Calu3 (cell line): ENCODE measurements around the gene SCARB2. TPM values are rescaled to one million over a fixed set of nuclear protein-coding genes. Genes with fewer than 3 reads are reported as not detected.

Experiments
- BruUV-seq: library from RNA; stranded (reverse); fragments of 400-500 nt; replicated peaks from 2 replicates; lab custom pipeline; 2021; lab: Mats Ljungman, UMichigan
- CTCF ChIA-PET: fragments of 300-600 bp; sonication (Branson Sonifier 250); formaldehyde crosslinking; loops from one replicate; lab custom pipeline; 2022; ENCODE audit warnings: antibody characterized with exemption; lab: Charles Lee
- DNase-seq: peaks from one replicate; pipeline ENCODE4 v3.0.0; 2022
- H3K27ac Mint-ChIP-seq: one replicate; pipeline ENCODE4 v1.8.0; 2022; ENCODE audit warnings: mixed read lengths; ENCODE audit not compliant: unreplicated experiment
- H3K27me3 Mint-ChIP-seq: one replicate; pipeline ENCODE4 v1.8.0; 2022; ENCODE audit warnings: mixed read lengths; ENCODE audit not compliant: unreplicated experiment
- H3K36me3 Mint-ChIP-seq: one replicate; pipeline ENCODE4 v1.8.0; 2022; ENCODE audit warnings: mild to moderate bottlenecking, moderate library complexity, mixed read lengths; ENCODE audit not compliant: insufficient read depth, unreplicated experiment
- H3K4me1 Mint-ChIP-seq: one replicate; pipeline ENCODE4 v1.8.0; 2022; ENCODE audit warnings: mild to moderate bottlenecking, low read depth, mixed read lengths; ENCODE audit not compliant: unreplicated experiment
- H3K4me3 Mint-ChIP-seq: one replicate; pipeline ENCODE4 v1.8.0; 2022; ENCODE audit warnings: mild to moderate bottlenecking, low read depth, moderate library complexity, mixed read lengths; ENCODE audit not compliant: unreplicated experiment
- H3K9me3 Mint-ChIP-seq: one replicate; pipeline ENCODE4 v1.8.0; 2022; ENCODE audit warnings: low read depth, mixed read lengths; ENCODE audit not compliant: unreplicated experiment
- CTCF ChIP-seq: fragments of 200-600 bp; IDR thresholded peaks from one replicate; pipeline ENCODE4 v1.8.0; 2022; ENCODE audit warnings: antibody characterized with exemption; ENCODE audit not compliant: unreplicated experiment
- intact Hi-C: fragments of 100-400 bp; cut with micrococcal nuclease; formaldehyde crosslinking; loops from one replicate; pipeline ENCODE4 v1.10.0; 2022; ENCODE audit not compliant: unreplicated experiment
- total RNA-seq: library from RNA; stranded (reverse); gene quantifications from 2 replicates; pipeline ENCODE4 v1.2.3, GENCODE V29; 2022

The SCARB2 gene
- total RNA-seq, 1 experiment from 2014 or later = 87.3 TPM

- Mint-ChIP-seq H3K4me1 (no peaks in the 10 kb centered on the region), H3K27me3 (no peaks in the 10 kb centered on the region), H3K36me3 (peaks cover 4% of the 10 kb centered on the region), H3K9me3 (peaks cover 3% of the 10 kb centered on the region), H3K4me3 (no peak overlapping the region), H3K27ac (no peak overlapping the region)
- no TSS peak for BruUV-seq
- no peak for DNase-seq
- CTCF ChIA-PET = no interaction called here
- intact Hi-C loops = no loop called here
- no peak for TF ChIP-seq CTCF
These were observed 57.0 kb downstream of the SCARB2 start for GRCh38 chr4:76156635-76157034.

- H3K9me3 Mint-ChIP-seq = peaks cover 3% of the 10 kb centered on the region
- H3K4me3 Mint-ChIP-seq = no peak overlapping the region
- CTCF ChIA-PET = no interaction called here
- DNase-seq = no peak
- peaks cover 4% of the 10 kb centered on the region for H3K36me3 Mint-ChIP-seq
- H3K27ac Mint-ChIP-seq = no peak overlapping the region
- H3K27me3 Mint-ChIP-seq = no peaks in the 10 kb centered on the region
- intact Hi-C loops = no loop called here
- TF ChIP-seq CTCF = no peak
- no peaks in the 10 kb centered on the region for H3K4me1 Mint-ChIP-seq
- no TSS peak for BruUV-seq
These were observed 57.6 kb downstream of the SCARB2 start for GRCh38 chr4:76155979-76156378.

GRCh38 chr4:76153356-76153755 is 60.3 kb downstream of the SCARB2 start:
- no peak for TF ChIP-seq CTCF
- Mint-ChIP-seq H3K4me1 (peaks cover 12% of the 10 kb centered on the region), H3K4me3 (no peak overlapping the region)

GRCh38 chr4:76148142-76148865 is 65.3 kb downstream of the SCARB2 start, which contains the start of gene NUP54:
Gene NUP54, minus strand, starts transcription at chr4:76148397. Its CDS starts 23 bp downstream, at chr4:76148374.
- Mint-ChIP-seq H3K27ac (peak within 1 kb of the TSS; percentile 97), H3K36me3 (peaks cover 24% of the 10 kb centered on the region), H3K27me3 (no peaks in the 10 kb centered on the region)

More at GRCh38 chr4:76153356-76153755, 60.3 kb downstream of the SCARB2 start:
- Mint-ChIP-seq H3K27ac (no peak overlapping the region), H3K36me3 (peaks cover 15% of the 10 kb centered on the region), H3K27me3 (no peaks in the 10 kb centered on the region), H3K9me3 (peaks cover 3% of the 10 kb centered on the region)
- intact Hi-C loops = no loop called here
- CTCF ChIA-PET = no interaction called here
- no TSS peak for BruUV-seq
- no peak for DNase-seq

More at GRCh38 chr4:76148142-76148865, 65.3 kb downstream of the SCARB2 start, which contains the start of gene NUP54:
- BruUV-seq = no TSS peak
- CTCF ChIA-PET = interaction anchor here (0.7 kb wide), 1 partner anchor 160 kb away, joined by 3 read pairs; no protein-coding TSS in a partner anchor
- intact Hi-C loops = no loop called here
- H3K4me1 Mint-ChIP-seq = peaks cover 12% of the 10 kb centered on the region
- no peak for TF ChIP-seq CTCF
- H3K4me3 Mint-ChIP-seq = peak within 1 kb of the TSS; percentile 100
- no peaks in the 10 kb centered on the region for H3K9me3 Mint-ChIP-seq
- peak; percentile 91 for DNase-seq
